Right renal pelvis (tissue), 4 donors: Measurements from ENCODE around the gene MORC3. TPM values are rescaled to one million over a fixed set of nuclear protein-coding genes. Genes with fewer than 3 reads are reported as not detected.

ENCODE experiments used
- DNase-seq, 4 donors: peaks; one replicate each; pipeline ENCODE4 v3.0.0-alpha.2; 2013; ENCODE audit warnings: low read depth in 4 of 4, low spot score in 3 of 4, missing footprints in 1 of 4
- polyA plus RNA-seq, 4 donors: library from polyadenylated mRNA; unstranded; fragments of 120-200 nt; gene quantifications; one replicate each; pipeline ENCODE4 v1.2.1, GENCODE V29; 2013; ENCODE audit not compliant: insufficient read length in 4 of 4

Gene MORC3
- polyA plus RNA-seq, 4 donors: 28.4 to 40.9 (median 37.6) TPM

DNA sequence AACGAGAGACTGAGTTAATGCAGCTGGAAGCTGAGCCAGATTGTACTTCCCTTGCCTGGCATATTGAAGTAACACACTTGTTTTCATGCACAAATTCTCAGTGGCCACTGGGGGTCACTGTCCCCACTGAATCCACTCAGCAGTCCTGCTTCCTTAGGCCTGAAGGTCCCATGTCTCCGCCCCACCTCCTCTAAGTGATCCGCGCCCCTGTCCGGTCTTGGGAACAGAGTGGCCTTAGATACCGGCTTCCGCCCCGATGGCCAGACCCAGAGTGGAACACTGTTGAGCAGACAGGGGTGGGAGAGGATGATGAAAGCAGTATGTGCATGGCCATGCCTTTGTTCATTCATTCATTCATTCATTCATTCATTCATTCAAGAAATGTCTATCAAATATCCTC is 100.0 kb downstream of the MORC3 start:
- DNase-seq: peak; percentile 74 to 85 (median 80)

DNA sequence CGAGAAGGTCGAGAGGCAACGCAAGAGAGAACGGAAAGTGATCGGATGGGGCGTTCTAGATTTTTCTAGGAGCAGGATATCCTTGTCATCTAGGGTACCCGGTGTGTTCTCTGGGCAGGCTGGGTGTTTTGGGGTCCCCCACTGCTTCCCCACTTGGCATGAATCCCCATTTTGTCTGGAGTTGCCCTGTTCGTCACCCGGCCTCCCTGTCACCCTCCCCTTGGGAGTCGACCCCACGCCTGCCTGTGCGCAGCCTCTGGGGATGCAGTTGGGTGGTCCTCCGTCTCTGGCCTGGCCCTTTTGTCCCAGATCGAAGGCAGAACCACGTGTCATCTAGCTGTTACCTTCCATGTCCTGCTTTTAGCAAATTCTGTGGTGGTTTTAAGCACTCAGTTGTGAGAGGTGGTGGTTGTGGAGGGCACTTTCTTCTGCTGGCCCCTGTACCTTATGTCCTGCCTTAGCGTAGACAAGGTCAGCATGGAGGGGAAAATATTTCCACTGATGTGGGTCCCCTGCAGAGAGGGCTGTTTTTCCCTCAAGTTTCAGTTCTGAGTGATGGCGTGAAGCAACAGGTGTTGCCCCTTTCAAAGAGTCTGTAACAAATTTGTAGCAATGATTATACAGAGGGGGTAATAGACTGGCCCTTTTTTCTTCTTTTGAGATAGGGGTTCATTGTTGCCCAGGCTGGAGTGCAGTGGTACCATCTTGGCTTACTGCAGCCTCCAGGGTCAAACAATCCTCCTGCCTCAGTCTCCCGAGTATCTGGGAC is 100.8 kb downstream of the MORC3 start:
- no peak for DNase-seq

DNA sequence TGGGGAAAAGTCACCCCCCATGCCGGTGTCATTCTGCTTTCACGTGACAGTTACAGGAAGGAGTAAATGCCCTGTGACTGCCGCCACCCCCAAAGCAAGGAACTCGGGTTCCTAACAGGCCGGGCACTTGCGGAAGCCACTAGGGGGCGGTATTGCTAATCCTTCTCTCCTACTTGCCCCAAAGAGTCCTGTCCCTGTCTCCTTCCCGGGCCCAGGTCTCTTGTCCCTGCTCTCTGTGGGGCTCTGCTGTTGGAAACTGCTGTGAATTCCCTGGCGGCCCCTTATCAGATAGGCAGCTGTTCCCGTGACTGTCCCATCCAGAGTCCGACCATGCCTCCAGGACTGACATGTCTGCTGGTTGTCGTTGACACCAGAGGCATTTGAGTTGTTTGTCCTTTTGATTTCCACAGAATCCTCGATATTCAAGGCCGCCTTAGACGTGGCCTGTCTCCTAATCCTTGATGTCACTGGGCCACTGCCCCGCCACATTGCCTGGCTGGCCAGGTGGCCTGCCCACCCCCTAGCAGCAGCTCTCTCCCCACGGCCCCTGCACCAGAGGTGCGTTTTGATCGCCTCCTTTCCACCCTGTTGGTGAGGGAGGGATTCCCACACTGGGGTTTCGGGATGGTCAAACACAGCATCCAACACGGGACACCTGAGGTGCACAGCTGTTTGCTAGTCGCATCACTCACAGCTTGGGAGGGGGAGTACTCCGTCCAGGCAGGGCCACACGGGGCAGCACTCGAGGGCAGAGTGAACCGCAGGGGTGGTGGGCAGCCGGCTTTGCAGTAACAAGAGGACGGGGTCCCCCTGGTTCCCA is 102.5 kb downstream of the MORC3 start:
- DNase-seq: no peak

DNA sequence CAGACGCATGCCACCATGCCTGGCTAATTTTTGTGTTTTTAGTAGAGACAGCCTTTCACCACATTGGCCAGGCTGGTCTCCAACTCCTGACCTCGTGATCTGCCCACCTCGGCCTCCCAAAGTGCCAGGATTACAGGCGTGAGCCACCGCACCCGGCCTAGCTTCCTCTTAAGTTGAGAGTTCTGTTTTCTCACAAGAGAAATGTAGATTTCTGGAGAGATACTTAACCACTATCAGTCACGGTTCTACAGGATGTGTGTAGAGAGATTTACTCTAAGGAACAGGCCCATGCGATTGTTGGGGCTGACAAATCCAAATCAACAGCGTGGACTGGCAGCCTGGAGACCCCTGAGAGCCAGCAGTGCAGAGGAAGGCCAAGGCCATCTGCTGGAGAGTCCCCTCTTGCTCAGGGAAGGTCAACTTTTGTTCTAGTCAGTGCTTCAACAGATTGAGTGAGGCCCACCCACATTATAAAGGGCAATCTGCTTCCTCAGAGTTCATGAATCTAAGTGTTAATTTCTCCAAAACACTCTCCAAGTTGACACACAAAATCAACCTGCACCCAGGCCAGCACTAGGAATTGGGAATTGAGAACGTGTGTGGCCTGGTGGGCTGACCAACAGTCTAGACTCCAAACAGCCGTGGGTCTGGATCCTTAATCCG is 103.9 kb downstream of the MORC3 start:
- DNase-seq: no peak

DNA sequence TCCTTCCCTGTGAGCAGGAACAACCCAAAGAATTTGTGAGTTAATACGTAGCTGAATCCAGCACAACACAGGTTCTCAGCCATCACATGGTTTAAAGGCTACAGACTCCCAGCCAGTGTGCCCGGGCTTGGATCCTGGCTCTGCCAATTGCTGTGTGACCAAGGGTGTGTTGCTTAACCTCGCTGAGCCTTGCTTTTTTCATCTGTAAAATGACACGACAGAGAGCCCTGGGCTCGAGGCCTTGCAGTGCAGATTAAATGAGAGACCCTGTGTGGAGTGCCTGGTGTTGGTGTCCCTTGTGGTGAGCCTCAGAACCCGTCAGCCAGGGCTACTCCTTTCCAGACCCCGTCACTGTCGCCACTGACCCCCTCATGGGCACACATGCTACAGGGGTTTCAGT is 104.6 kb downstream of the MORC3 start:
- no peak for DNase-seq

DNA sequence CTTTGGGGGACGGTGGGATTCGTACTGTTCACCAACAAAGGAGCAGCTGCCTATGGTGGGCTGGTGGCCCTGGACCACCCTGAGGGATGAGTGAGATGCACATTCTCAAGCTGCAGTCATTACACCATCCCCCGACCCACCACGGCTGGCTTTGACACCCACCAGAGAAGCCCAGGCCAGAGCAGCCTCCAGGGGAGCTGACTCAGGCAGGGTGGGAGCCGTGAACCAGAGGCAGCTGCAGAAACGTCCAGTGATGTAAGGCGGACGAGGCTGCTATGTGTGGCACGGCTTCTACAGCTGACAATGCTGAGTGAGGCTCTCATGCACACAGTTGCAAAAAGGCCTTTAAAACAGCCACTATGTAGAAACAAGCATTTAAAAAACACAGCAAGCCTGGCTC is 105.3 kb downstream of the MORC3 start:
- no peak for DNase-seq

Other genes starting within 250 kb of the MORC3 start
- 1 to 10 TPM in 3 of 4 donors, under 1 TPM in 1; 0.90 to 2.2 (median 1.3) TPM for gene CBR3, start 185.1 kb upstream of the MORC3 start, polyA plus RNA-seq
- 1 to 10 TPM; 5.7 to 8.3 (median 6.4) TPM for gene DOP1B, start 163.4 kb upstream of the MORC3 start, polyA plus RNA-seq
- gene CHAF1B, start 65.2 kb downstream of the MORC3 start, polyA plus RNA-seq: 10 to 100 TPM in 1 of 4 donors, 1 to 10 TPM in 3; 6.9 to 10.2 (median 8.5) TPM
- 1 to 10 TPM; 2.4 to 5.4 (median 3.9) TPM for gene CLDN14, start 159.9 kb downstream of the MORC3 start, polyA plus RNA-seq